ENCODE data around the gene ASCL5. TPM values are rescaled to one million over a fixed set of nuclear protein-coding genes. Genes with fewer than 3 reads are reported as not detected.

Gene ASCL5
- total and polyA plus RNA-seq, 2 of the 13 experiments (the other 11 are each of a cell fraction or from before 2014, with no cell fraction given) = not detected

DNA sequence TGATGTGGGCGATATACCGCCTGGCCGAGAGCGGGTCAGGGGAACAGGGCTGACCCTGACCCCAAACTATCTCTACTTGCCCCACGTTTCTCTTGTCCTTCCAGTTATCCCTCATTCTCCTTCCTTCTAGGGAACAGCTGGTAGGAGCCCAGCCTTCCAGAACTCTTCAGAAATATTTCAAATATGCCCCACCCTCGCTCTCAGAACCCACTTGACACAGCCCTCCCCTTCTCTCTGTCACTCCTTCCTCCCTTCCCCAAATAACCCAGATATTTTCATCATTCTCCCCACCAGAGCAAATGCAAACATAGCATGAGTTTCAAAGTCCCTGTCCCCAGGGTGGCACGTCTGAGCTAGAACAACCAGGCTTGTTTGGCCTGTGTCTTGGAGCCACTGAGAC is 15.8 kb downstream of the ASCL5 start:
- TF ChIP-seq ATRX (CRISPR knock-in tag; IDR thresholded peaks at IDR 0.05; ENCODE audit: borderline replicate concordance) (no peak), KDM3A (CRISPR knock-in tag; IDR thresholded peaks at IDR 0.05; ENCODE audit: low read depth) (no peak), SRSF1 (optimal IDR thresholded peaks at IDR 0.05; ENCODE audit: low read depth, low read length) (no peak)
- in situ Hi-C loops (cut with HindIII; ENCODE audit: extremely low pct_ligation_motif_present, low pct_unique_long_range_greater_than_20kb) = loop anchor here (10.0 kb wide), 1 partner anchor 136 kb away; no protein-coding TSS in a partner anchor
- ATAC-seq (no peak), FAIRE-seq (no peak), DNase-seq (ENCODE audit: low spot score) (no peak)
- Histone ChIP-seq H3K4me2 (ENCODE audit: low read depth, low read length) (no peak overlapping the region), H4K20me1 (ENCODE audit: insufficient read depth, low read length) (no peaks in the 10 kb centered on the region), H3K27me3 (ENCODE audit: control insufficient read depth in 1 of 2, insufficient read depth in 2 of 2, low read length in 2 of 2) (peaks cover 0 to 21% of the 10 kb centered on the region in 2 experiments; a peak in 3 of 5 replicates), H3K36me3 (replicated peaks in 1 of 2; ENCODE audit: control insufficient read depth in 1 of 2, insufficient read depth in 2 of 2, low read length in 2 of 2) (no peaks in the 10 kb centered on the region), H3K79me2 (ENCODE audit: insufficient read depth, low read length) (no peaks in the 10 kb centered on the region), H3K27ac (ENCODE audit: extremely low read length, insufficient read depth, low read length) (no peak overlapping the region), H3K9me3 (ENCODE audit: low read length) (no peaks in the 10 kb centered on the region), H3K9ac (ENCODE audit: insufficient read depth, low read depth, low read length) (no peak overlapping the region), H3K4me3 (replicated peaks in 1 of 3; ENCODE audit: insufficient read depth in 1 of 3, low read depth in 2 of 3, low read length in 3 of 3) (no peak overlapping the region), H2AFZ (ENCODE audit: low read length) (no peak overlapping the region), H3K4me1 (ENCODE audit: insufficient read depth, low read length) (no peaks in the 10 kb centered on the region)
- ChIA-PET POLR2A (no interaction called here), CTCF (ENCODE audit: low intra/inter-chr PET ratio, low total read pairs) (no interaction called here)
- BruUV-seq (replicated peaks) = no TSS peak
- intact Hi-C loops (cut with micrococcal nuclease; ENCODE audit: unreplicated experiment) = loop anchor here (5.0 to 10.0 kb wide), 2 partner anchors 216 to 554 kb away; partner anchors contain the start of gene INAVA
- WGBS (ENCODE audit: low lambda C conversion rate) = 36% methylated on average over 7 of the region's 7 CpGs

DNA sequence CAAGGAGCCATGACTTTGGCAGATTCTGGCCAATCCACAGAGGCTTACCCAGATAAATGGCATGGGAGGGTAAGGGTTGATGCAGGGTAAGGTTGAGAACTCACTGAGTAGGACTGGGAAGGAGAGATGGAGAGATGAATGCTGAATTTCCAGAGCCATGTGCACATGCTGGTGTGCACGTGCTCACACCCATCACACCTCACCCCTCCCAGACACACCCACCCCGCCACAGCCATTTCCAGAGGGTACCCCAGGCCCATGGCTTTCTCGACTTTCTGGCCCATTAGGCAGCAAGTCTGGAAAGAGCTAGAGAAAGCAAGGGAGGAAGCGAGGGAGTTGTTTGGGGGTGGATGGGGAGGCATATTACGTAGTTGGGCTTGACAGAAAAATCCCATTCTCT is 16.4 kb downstream of the ASCL5 start:
- no peak overlapping the region for H3K9ac ChIP-seq (ENCODE audit: insufficient read depth, low read depth, low read length)
- no peak overlapping the region for H2AFZ ChIP-seq (ENCODE audit: low read length)
- ChIA-PET CTCF (ENCODE audit: low intra/inter-chr PET ratio, low total read pairs) (no interaction called here), POLR2A (no interaction called here)
- no peak overlapping the region for H3K27ac ChIP-seq (ENCODE audit: extremely low read length, insufficient read depth, low read length)
- DNase-seq (ENCODE audit: low spot score) = no peak
- TF ChIP-seq NFE2 (CRISPR knock-in tag; IDR thresholded peaks at IDR 0.05) (no peak), ZNF7 (CRISPR knock-in tag; IDR thresholded peaks at IDR 0.05) (no peak), ZKSCAN1 (IDR thresholded peaks at IDR 0.05; ENCODE audit: low read length) (no peak), ZBTB3 (CRISPR knock-in tag; IDR thresholded peaks at IDR 0.05; ENCODE audit: borderline replicate concordance, low read depth) (no peak), KDM1A (CRISPR knock-in tag; IDR thresholded peaks at IDR 0.05) (no peak)
- TF ChIP-seq, protein P1, sequence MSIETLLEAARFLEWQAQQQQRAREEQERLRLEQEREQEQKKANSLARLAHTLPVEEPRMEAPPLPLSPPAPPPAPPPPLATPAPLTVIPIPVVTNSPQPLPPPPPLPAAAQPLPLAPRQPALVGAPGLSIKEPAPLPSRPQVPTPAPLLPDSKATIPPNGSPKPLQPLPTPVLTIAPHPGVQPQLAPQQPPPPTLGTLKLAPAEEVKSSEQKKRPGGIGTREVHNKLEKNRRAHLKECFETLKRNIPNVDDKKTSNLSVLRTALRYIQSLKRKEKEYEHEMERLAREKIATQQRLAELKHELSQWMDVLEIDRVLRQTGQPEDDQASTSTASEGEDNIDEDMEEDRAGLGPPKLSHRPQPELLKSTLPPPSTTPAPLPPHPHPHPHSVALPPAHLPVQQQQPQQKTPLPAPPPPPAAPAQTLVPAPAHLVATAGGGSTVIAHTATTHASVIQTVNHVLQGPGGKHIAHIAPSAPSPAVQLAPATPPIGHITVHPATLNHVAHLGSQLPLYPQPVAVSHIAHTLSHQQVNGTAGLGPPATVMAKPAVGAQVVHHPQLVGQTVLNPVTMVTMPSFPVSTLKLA (IDR thresholded peaks at IDR 0.05) = peak; percentile 96
- BruUV-seq (replicated peaks) = no TSS peak
- H3K4me1 ChIP-seq (ENCODE audit: insufficient read depth, low read length) = no peaks in the 10 kb centered on the region
- no peak overlapping the region for H3K4me3 ChIP-seq (replicated peaks in 1 of 3; ENCODE audit: insufficient read depth in 1 of 3, low read depth in 2 of 3, low read length in 3 of 3)
- no peak for FAIRE-seq
- H4K20me1 ChIP-seq (ENCODE audit: insufficient read depth, low read length) = no peaks in the 10 kb centered on the region
- intact Hi-C loops (cut with micrococcal nuclease; ENCODE audit: unreplicated experiment) (loop anchor here (5.0 to 10.0 kb wide), 2 partner anchors 216 to 553 kb away; partner anchors contain the start of gene INAVA), in situ Hi-C loops (cut with HindIII; ENCODE audit: extremely low pct_ligation_motif_present, low pct_unique_long_range_greater_than_20kb) (loop anchor here (10.0 kb wide), 1 partner anchor 136 kb away; no protein-coding TSS in a partner anchor)
- no peaks in the 10 kb centered on the region for H3K36me3 ChIP-seq (replicated peaks in 1 of 2; ENCODE audit: control insufficient read depth in 1 of 2, insufficient read depth in 2 of 2, low read length in 2 of 2)
- WGBS (ENCODE audit: low lambda C conversion rate) = 12% methylated on average over 5 of the region's 5 CpGs
- H3K27me3 ChIP-seq (ENCODE audit: control insufficient read depth in 1 of 2, insufficient read depth in 2 of 2, low read length in 2 of 2) = peaks cover 0 to 21% of the 10 kb centered on the region in 2 experiments; a peak in 3 of 5 replicates
- H3K9me3 ChIP-seq (ENCODE audit: low read length) = no peaks in the 10 kb centered on the region
- no peak for ATAC-seq
- no peak overlapping the region for H3K4me2 ChIP-seq (ENCODE audit: low read depth, low read length)
- H3K79me2 ChIP-seq (ENCODE audit: insufficient read depth, low read length) = no peaks in the 10 kb centered on the region
